ENCODE results near the gene TRPM3.

The TRPM3 gene

GRCh38 chr9:70947511-70947910 is 173.9 kb downstream of the TRPM3 start:
- DNase-seq (ENCODE audit: low read depth) = no peak

- no peak for DNase-seq (ENCODE audit: low read depth)
These were observed 174.3 kb downstream of the TRPM3 start for GRCh38 chr9:70947086-70947485.

- DNase-seq (ENCODE audit: low read depth) = no peak
These were observed 176.1 kb downstream of the TRPM3 start for GRCh38 chr9:70945301-70945700.

GRCh38 chr9:70941191-70941590 is 180.2 kb downstream of the TRPM3 start:
- DNase-seq (ENCODE audit: low read depth) = no peak

GRCh38 chr9:70940605-70941004 is 180.8 kb downstream of the TRPM3 start:
- DNase-seq (ENCODE audit: low read depth) = no peak

- no peak for DNase-seq (ENCODE audit: low read depth)
These were observed 184.9 kb downstream of the TRPM3 start for GRCh38 chr9:70936536-70936935.

- DNase-seq (ENCODE audit: low read depth) = no peak
These were observed 185.6 kb downstream of the TRPM3 start for GRCh38 chr9:70935856-70936255.

GRCh38 chr9:70934642-70935041 is 186.8 kb downstream of the TRPM3 start:
- DNase-seq (ENCODE audit: low read depth) = no peak

GRCh38 chr9:70933321-70933720 is 188.1 kb downstream of the TRPM3 start:
- no peak for DNase-seq (ENCODE audit: low read depth)

- no peak for DNase-seq (ENCODE audit: low read depth)
These were observed 189.3 kb downstream of the TRPM3 start for GRCh38 chr9:70932097-70932496.

GRCh38 chr9:70927530-70927929 is 193.9 kb downstream of the TRPM3 start:
- DNase-seq (ENCODE audit: low read depth) = no peak

- no peak for DNase-seq (ENCODE audit: low read depth)
These were observed 196.4 kb downstream of the TRPM3 start for GRCh38 chr9:70924895-70925547.

GRCh38 chr9:70924380-70924779 is 197.0 kb downstream of the TRPM3 start:
- no peak for DNase-seq (ENCODE audit: low read depth)

- DNase-seq (ENCODE audit: low read depth) = no peak
These were observed 197.5 kb downstream of the TRPM3 start for GRCh38 chr9:70923961-70924360.

- DNase-seq (ENCODE audit: low read depth) = no peak
These were observed 200.3 kb downstream of the TRPM3 start for GRCh38 chr9:70921136-70921535.

- no peak for DNase-seq (ENCODE audit: low read depth)
These were observed 204.1 kb downstream of the TRPM3 start for GRCh38 chr9:70917277-70917676.

GRCh38 chr9:70911791-70912190 is 209.6 kb downstream of the TRPM3 start:
- no peak for DNase-seq (ENCODE audit: low read depth)

- DNase-seq (ENCODE audit: low read depth) = no peak
These were observed 210.8 kb downstream of the TRPM3 start for GRCh38 chr9:70910598-70910997.

GRCh38 chr9:70902692-70903131 is 218.7 kb downstream of the TRPM3 start:
- no peak for DNase-seq (ENCODE audit: low read depth)

- no peak for DNase-seq (ENCODE audit: low read depth)
These were observed 219.2 kb downstream of the TRPM3 start for GRCh38 chr9:70902171-70902570.

- DNase-seq (ENCODE audit: low read depth) = no peak
These were observed 219.7 kb downstream of the TRPM3 start for GRCh38 chr9:70901746-70902145.

GRCh38 chr9:70901013-70901412 is 220.4 kb downstream of the TRPM3 start:
- no peak for DNase-seq (ENCODE audit: low read depth)

- no peak for DNase-seq (ENCODE audit: low read depth)
These were observed 227.8 kb downstream of the TRPM3 start for GRCh38 chr9:70893580-70894122.

- DNase-seq (ENCODE audit: low read depth) = no peak
These were observed 232.9 kb downstream of the TRPM3 start for GRCh38 chr9:70888471-70888870.
